ENCODE measurements around the gene MYO5B. TPM values are rescaled to one million over a fixed set of nuclear protein-coding genes. Genes with fewer than 3 reads are reported as not detected.

Gene MYO5B
- total RNA-seq, 1 donor from 2014 or later, result 63.1 TPM

DNA sequence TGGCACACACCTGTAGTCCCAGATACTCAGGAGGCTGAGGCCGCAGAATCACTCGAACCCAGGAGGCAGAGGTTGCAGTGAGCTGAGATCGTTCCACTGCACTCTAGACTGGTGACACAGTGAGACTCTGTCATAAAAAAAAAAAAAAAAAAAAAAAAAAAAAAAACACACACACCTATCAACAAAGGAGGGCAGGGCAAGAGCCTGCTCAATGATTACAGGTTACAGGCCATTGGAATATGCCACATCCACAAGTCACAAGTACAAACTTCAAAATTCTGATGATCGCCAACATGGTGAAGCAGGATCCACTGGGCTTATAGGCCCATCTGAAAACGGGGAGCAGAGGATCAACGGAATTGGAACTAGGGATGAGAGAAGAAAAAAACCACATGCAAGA, 6.3 kb downstream of the MYO5B start:
- no peak for DNase-seq (ENCODE audit: low spot score)

DNA sequence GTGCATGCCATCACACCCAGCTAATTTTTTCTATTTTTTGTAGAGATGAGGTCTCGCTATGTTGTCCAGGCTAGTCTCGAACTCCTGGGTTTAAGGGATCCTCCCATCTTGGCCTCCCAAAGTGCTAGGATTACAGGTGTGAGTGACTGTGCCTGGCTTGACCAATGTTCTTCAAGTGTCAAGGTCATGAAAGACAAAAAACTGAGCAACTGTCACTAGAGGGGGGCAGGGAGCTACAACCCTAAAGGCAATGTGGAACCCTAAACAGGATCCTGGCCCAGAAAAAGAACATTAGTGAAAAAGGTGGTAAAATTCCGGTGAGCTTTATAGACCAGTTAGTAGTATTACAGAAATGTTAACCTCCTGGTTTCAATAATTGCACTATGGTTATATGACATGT, 7.3 kb downstream of the MYO5B start:
- no peak for DNase-seq (ENCODE audit: low spot score)

- no peak for DNase-seq (ENCODE audit: low spot score)
Observed at GRCh38 chr18:50186385-50186784, 8.6 kb downstream of the MYO5B start.

GRCh38 chr18:50183556-50183955, 11.4 kb downstream of the MYO5B start:
- DNase-seq (ENCODE audit: low spot score), result no peak

- no peak for DNase-seq (ENCODE audit: low spot score)
Observed at GRCh38 chr18:50182511-50182910, 12.4 kb downstream of the MYO5B start.

GRCh38 chr18:50181590-50181989, 13.4 kb downstream of the MYO5B start:
- no peak for DNase-seq (ENCODE audit: low spot score)

DNA sequence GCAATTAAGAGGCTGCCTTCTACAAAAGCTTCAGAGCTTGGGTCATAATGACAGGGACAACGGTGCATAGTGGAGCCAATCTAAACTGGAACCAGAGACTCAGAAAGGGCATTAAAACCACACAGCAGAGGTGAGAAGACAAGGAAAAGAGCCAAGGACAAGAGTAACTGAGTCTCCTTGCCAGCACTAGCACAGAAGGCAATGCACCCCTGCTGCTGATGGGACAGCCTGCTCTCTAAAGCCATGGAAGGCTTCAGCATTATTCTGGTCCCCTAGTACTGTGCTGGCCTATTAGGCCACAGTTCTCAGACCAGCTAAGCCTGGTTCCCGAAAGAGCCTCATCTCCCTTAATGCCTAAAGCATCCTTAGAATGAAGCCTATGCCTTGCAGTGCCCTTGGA, 15.5 kb downstream of the MYO5B start:
- DNase-seq (ENCODE audit: low spot score), result no peak

- no peak for DNase-seq (ENCODE audit: low spot score)
Observed at GRCh38 chr18:50177294-50177992, 17.5 kb downstream of the MYO5B start.

- DNase-seq (ENCODE audit: low spot score), result no peak
Observed at GRCh38 chr18:50172367-50172766, 22.6 kb downstream of the MYO5B start.

GRCh38 chr18:50171406-50171805, 23.5 kb downstream of the MYO5B start:
- DNase-seq (ENCODE audit: low spot score), result no peak

- DNase-seq (ENCODE audit: low spot score), result no peak
Observed at GRCh38 chr18:50170004-50170403, 24.9 kb downstream of the MYO5B start.

DNA sequence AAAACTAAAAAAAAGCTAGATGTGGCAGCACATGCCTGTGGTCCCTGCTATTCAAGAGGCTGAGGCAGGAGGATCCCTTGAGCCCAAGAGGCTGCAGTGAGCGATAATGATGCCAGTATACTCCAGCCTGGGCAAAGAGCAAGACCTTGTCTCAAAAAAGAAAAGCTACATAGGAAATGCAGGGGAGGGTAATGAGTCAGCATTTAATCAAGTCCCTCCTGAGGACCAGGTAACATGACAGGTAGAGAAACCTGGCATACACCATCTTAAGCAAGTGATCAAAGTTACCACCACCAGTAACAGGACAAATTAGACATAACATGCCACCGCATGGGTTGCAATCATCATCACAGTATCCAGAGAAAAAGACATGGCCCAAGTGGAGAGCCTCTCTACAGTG, 25.8 kb downstream of the MYO5B start:
- DNase-seq (ENCODE audit: low spot score), result no peak

- no peak for DNase-seq (ENCODE audit: low spot score)
Observed at GRCh38 chr18:50167966-50168365, 27.0 kb downstream of the MYO5B start.

DNA sequence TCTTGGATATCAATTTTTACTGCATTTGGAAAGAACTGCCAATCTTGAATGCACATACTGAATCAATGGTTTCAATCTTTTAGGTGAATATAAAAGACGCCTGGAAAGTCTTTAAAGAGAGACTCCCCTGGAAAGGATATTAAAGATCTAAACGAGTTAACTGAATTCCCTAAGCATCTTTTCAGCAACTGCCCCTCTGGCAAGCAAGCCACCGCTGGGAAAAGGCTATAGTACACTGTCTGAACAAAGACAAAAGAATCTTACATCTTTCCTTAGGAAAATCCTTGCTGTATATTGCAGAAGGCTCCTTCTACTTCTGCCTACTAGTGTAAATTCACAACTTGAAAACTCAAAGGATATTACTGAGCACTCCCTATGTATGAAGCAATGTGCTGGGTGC, 28.0 kb downstream of the MYO5B start:
- DNase-seq (ENCODE audit: low spot score), result no peak

GRCh38 chr18:50163505-50163904, 31.4 kb downstream of the MYO5B start:
- DNase-seq (ENCODE audit: low spot score), result no peak

GRCh38 chr18:50162486-50163304, 32.3 kb downstream of the MYO5B start:
- DNase-seq (ENCODE audit: low spot score), result no peak

GRCh38 chr18:50161597-50162205, 33.2 kb downstream of the MYO5B start:
- no peak for DNase-seq (ENCODE audit: low spot score)

- DNase-seq (ENCODE audit: low spot score), result no peak
Observed at GRCh38 chr18:50159654-50160046, 35.3 kb downstream of the MYO5B start.

DNA sequence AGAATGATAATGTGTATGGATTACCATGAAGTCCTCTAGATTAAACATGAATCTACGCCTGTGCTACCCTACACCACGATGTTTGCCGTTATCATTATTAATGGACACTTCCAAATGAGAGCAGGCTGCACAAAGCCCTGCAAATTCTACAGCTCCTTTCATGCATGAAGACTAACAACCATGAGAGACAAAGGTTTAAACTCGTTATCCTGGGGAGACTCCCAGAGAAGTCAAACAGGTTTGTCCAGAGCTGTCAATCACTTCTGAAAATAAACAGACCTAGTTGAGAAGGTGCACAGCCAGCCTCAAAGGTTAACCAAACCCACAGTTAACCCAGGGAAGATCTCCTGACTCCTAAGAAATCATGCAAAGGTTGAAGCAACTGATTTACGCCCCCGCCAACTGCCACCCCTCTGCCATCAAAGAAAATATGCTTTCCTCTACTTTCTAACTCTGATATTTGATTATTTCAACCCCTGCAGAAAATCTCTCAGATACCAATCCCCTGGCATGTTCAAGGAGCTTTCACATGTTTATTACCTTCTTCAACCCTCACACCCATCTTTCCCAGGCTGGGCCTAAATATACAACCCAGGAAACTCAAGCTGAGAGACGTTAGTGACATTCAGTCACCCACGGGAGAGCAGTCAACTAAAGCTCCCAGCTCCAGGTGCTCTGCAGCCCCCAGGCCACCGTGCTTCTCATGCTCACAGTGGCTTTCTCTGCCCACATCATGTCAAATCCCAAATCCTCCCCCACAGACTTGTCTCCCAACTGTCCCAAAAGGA, 35.9 kb downstream of the MYO5B start:
- DNase-seq (ENCODE audit: low spot score), result peak; percentile 68

DNA sequence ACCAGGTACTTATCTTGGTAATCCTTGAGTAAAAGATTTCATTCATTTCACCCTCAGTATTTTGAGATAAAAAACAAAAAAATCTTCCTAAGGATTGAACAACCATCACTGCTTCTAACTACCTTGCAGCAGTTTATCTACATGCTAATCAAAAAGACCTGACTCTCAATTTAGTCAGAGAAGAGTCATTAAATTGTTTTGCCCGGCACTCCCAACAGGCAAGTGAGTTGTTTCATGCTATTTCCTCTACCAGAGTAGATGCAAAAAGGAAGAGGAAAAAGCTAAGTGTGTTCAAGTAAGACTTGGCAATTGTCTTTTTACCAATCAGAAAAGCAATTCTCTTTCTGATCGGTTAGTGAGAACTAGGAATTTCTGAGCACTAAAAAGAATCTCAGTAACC, 39.5 kb downstream of the MYO5B start:
- DNase-seq (ENCODE audit: low spot score), result no peak

DNA sequence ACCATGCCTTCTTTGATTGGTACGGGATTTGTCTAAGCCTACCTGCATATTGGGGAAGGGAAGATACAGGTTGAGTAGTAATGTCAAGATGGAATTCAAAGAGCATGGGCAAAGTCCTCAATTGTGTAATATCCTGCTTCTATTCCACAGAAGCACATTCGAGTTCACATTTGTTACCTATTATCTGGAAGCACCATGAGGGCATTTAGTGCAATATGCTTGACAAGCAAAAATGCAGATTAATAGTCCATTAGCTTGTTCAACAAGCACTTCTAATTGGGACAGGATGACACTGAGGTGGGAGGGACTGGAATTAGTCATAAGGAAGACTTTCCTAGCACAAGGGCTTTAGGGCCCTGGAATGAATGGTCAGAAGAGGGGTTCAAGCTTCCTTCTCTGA, 40.5 kb downstream of the MYO5B start:
- DNase-seq (ENCODE audit: low spot score), result peak; percentile 13

GRCh38 chr18:50152900-50153299, 42.0 kb downstream of the MYO5B start:
- no peak for DNase-seq (ENCODE audit: low spot score)
